ENCODE data around the gene ACSF2. TPM values are rescaled to one million over a fixed set of nuclear protein-coding genes. Genes with fewer than 3 reads are reported as not detected.

ACSF2 gene
- total RNA-seq, 1 donor from 2014 or later = 13.6 TPM

- Mint-ChIP-seq H3K9me3 (no peaks in the 10 kb centered on the region), H3K27me3 (peaks cover 2% of the 10 kb centered on the region), H3K4me1 (peaks cover 46% of the 10 kb centered on the region), H3K4me3 (no peak overlapping the region), H3K27ac (peak overlapping the region; percentile 20), H3K36me3 (ENCODE audit: low read depth) (no peaks in the 10 kb centered on the region)
- intact Hi-C loops (cut with micrococcal nuclease) = no loop called here
- DNase-seq = no peak
Measured at GRCh38 chr17:50506298-50506697, 80.3 kb downstream of the ACSF2 start.

- Mint-ChIP-seq H3K27me3 (no peaks in the 10 kb centered on the region), H3K4me1 (peaks cover 55% of the 10 kb centered on the region), H3K27ac (peak within 1 kb of the TSS; percentile 91), H3K36me3 (ENCODE audit: low read depth) (no peaks in the 10 kb centered on the region), H3K4me3 (peak within 1 kb of the TSS; percentile 94), H3K9me3 (no peaks in the 10 kb centered on the region)
- intact Hi-C loops (cut with micrococcal nuclease) = loop anchor here (2.0 kb wide), 1 partner anchor 29 kb away; the partner anchor contains the start of gene RSAD1
- DNase-seq = peak; percentile 95
Measured at GRCh38 chr17:50507871-50508572, 82.0 kb downstream of the ACSF2 start, which contains the start of gene MYCBPAP. Gene MYCBPAP (plus strand): TSS chr17:50508439. CDS start chr17:50508675, 236 bp downstream.

GRCh38 chr17:50508573-50509460 is 82.8 kb downstream of the ACSF2 start:
- Mint-ChIP-seq H3K27me3 (no peaks in the 10 kb centered on the region), H3K36me3 (ENCODE audit: low read depth) (no peaks in the 10 kb centered on the region), H3K4me3 (peak overlapping the region; percentile 94), H3K9me3 (no peaks in the 10 kb centered on the region), H3K27ac (peak overlapping the region; percentile 91), H3K4me1 (peaks cover 52% of the 10 kb centered on the region)
- no peak for DNase-seq
- intact Hi-C loops (cut with micrococcal nuclease) = loop anchor here (2.0 kb wide), 1 partner anchor 30 kb away; the partner anchor contains the start of gene RSAD1

GRCh38 chr17:50511058-50511457 is 85.0 kb downstream of the ACSF2 start:
- H3K4me3 Mint-ChIP-seq = peak overlapping the region; percentile 46
- H3K4me1 Mint-ChIP-seq = peaks cover 34% of the 10 kb centered on the region
- no peaks in the 10 kb centered on the region for H3K27me3 Mint-ChIP-seq

GRCh38 chr17:50513495-50513894 is 87.5 kb downstream of the ACSF2 start:
- peaks cover 35% of the 10 kb centered on the region for H3K4me1 Mint-ChIP-seq
- no peaks in the 10 kb centered on the region for H3K27me3 Mint-ChIP-seq
- no peak overlapping the region for H3K4me3 Mint-ChIP-seq
- no peaks in the 10 kb centered on the region for H3K9me3 Mint-ChIP-seq
- intact Hi-C loops (cut with micrococcal nuclease) = no loop called here
- no peaks in the 10 kb centered on the region for H3K36me3 Mint-ChIP-seq (ENCODE audit: low read depth)
- DNase-seq = no peak
- no peak overlapping the region for H3K27ac Mint-ChIP-seq

More at GRCh38 chr17:50511058-50511457, 85.0 kb downstream of the ACSF2 start:
- peak overlapping the region; percentile 87 for H3K27ac Mint-ChIP-seq
- H3K9me3 Mint-ChIP-seq = no peaks in the 10 kb centered on the region
- intact Hi-C loops (cut with micrococcal nuclease) = loop anchor here (2.0 kb wide), 1 partner anchor 32 kb away; no protein-coding TSS in a partner anchor
- H3K36me3 Mint-ChIP-seq (ENCODE audit: low read depth) = no peaks in the 10 kb centered on the region
- peak; percentile 91 for DNase-seq

- H3K36me3 Mint-ChIP-seq (ENCODE audit: low read depth) = no peaks in the 10 kb centered on the region
- H3K27ac Mint-ChIP-seq = no peak overlapping the region
- DNase-seq = no peak
- H3K9me3 Mint-ChIP-seq = no peaks in the 10 kb centered on the region
- intact Hi-C loops (cut with micrococcal nuclease) = no loop called here
- peaks cover 27% of the 10 kb centered on the region for H3K4me1 Mint-ChIP-seq
- no peaks in the 10 kb centered on the region for H3K27me3 Mint-ChIP-seq
- no peak overlapping the region for H3K4me3 Mint-ChIP-seq
Measured at GRCh38 chr17:50514388-50514787, 88.4 kb downstream of the ACSF2 start.

- H3K36me3 Mint-ChIP-seq (ENCODE audit: low read depth) = no peaks in the 10 kb centered on the region
- intact Hi-C loops (cut with micrococcal nuclease) = no loop called here
- H3K4me1 Mint-ChIP-seq = peaks cover 22% of the 10 kb centered on the region
- no peak for DNase-seq
- no peaks in the 10 kb centered on the region for H3K27me3 Mint-ChIP-seq
- H3K9me3 Mint-ChIP-seq = no peaks in the 10 kb centered on the region
- H3K27ac Mint-ChIP-seq = no peak overlapping the region
- no peak overlapping the region for H3K4me3 Mint-ChIP-seq
Measured at GRCh38 chr17:50514936-50515702, 89.1 kb downstream of the ACSF2 start.

- peaks cover 11% of the 10 kb centered on the region for H3K4me1 Mint-ChIP-seq
- no peaks in the 10 kb centered on the region for H3K27me3 Mint-ChIP-seq
- intact Hi-C loops (cut with micrococcal nuclease) = no loop called here
- H3K9me3 Mint-ChIP-seq = no peaks in the 10 kb centered on the region
- no peak overlapping the region for H3K27ac Mint-ChIP-seq
- no peaks in the 10 kb centered on the region for H3K36me3 Mint-ChIP-seq (ENCODE audit: low read depth)
- no peak overlapping the region for H3K4me3 Mint-ChIP-seq
- no peak for DNase-seq
Measured at GRCh38 chr17:50517011-50517410, 91.0 kb downstream of the ACSF2 start.

GRCh38 chr17:50517504-50518383 is 91.7 kb downstream of the ACSF2 start:
- no peak overlapping the region for H3K4me3 Mint-ChIP-seq
- no peaks in the 10 kb centered on the region for H3K36me3 Mint-ChIP-seq (ENCODE audit: low read depth)
- H3K9me3 Mint-ChIP-seq = no peaks in the 10 kb centered on the region
- intact Hi-C loops (cut with micrococcal nuclease) = no loop called here
- DNase-seq = no peak
- no peak overlapping the region for H3K27ac Mint-ChIP-seq
- peaks cover 7% of the 10 kb centered on the region for H3K4me1 Mint-ChIP-seq
- H3K27me3 Mint-ChIP-seq = no peaks in the 10 kb centered on the region

- H3K4me3 Mint-ChIP-seq = no peak overlapping the region
- no peaks in the 10 kb centered on the region for H3K9me3 Mint-ChIP-seq
- peaks cover 7% of the 10 kb centered on the region for H3K4me1 Mint-ChIP-seq
- H3K36me3 Mint-ChIP-seq (ENCODE audit: low read depth) = no peaks in the 10 kb centered on the region
- intact Hi-C loops (cut with micrococcal nuclease) = no loop called here
- no peak for DNase-seq
- no peaks in the 10 kb centered on the region for H3K27me3 Mint-ChIP-seq
- H3K27ac Mint-ChIP-seq = no peak overlapping the region
Measured at GRCh38 chr17:50518384-50519023, 92.5 kb downstream of the ACSF2 start.

GRCh38 chr17:50519141-50519834 is 93.3 kb downstream of the ACSF2 start:
- no peak overlapping the region for H3K4me3 Mint-ChIP-seq
- peaks cover 7% of the 10 kb centered on the region for H3K4me1 Mint-ChIP-seq
- no peaks in the 10 kb centered on the region for H3K27me3 Mint-ChIP-seq
- DNase-seq = no peak
- H3K27ac Mint-ChIP-seq = no peak overlapping the region
- no peaks in the 10 kb centered on the region for H3K9me3 Mint-ChIP-seq
- H3K36me3 Mint-ChIP-seq (ENCODE audit: low read depth) = no peaks in the 10 kb centered on the region
- intact Hi-C loops (cut with micrococcal nuclease) = no loop called here

GRCh38 chr17:50520483-50520882 is 94.5 kb downstream of the ACSF2 start:
- Mint-ChIP-seq H3K4me3 (no peak overlapping the region), H3K36me3 (ENCODE audit: low read depth) (no peaks in the 10 kb centered on the region), H3K9me3 (no peaks in the 10 kb centered on the region), H3K27ac (no peak overlapping the region), H3K27me3 (no peaks in the 10 kb centered on the region), H3K4me1 (peaks cover 7% of the 10 kb centered on the region)
- DNase-seq = no peak
- intact Hi-C loops (cut with micrococcal nuclease) = no loop called here

Measured in activated CD4-positive, alpha-beta T cell treated with anti-CD3 and anti-CD28 coated beads, Interleukin-2, amount 10 ng/mL, durations not matched to agents 24 days and 14 days (primary cell).